Caco-2 (cell line): Measurements from ENCODE around the gene IGFBP3. TPM values are rescaled to one million over a fixed set of nuclear protein-coding genes. Genes with fewer than 3 reads are reported as not detected.

Experiments used
- BruUV-seq: library from RNA; stranded (reverse); fragments of 400-500 nt; replicated peaks from 2 replicates; lab custom pipeline; 2021; lab: Mats Ljungman, UMichigan
- CTCF ChIA-PET: fragments of 300-600 bp; sonication (Branson Sonifier 250); formaldehyde crosslinking; loops from one replicate; lab custom pipeline; 2022; ENCODE audit warnings: antibody characterized with exemption; lab: Charles Lee
- POLR2A ChIA-PET: fragments of 300-600 bp; sonication (Branson Sonifier 250); formaldehyde crosslinking; loops from one replicate; lab custom pipeline; 2022; ENCODE audit warnings: antibody characterized with exemption; lab: Charles Lee
- DNase-seq, 2 experiments: peaks; one replicate each; pipeline versions ENCODE4 v3.0.0 to v3.0.0-alpha.2; 2020 to 2022
- H3K27me3 ChIP-seq: replicated peaks from 2 replicates; pipeline ENCODE4 v1.6.0; 2011; ENCODE audit warnings: low read length; ENCODE audit not compliant: control insufficient read depth, insufficient read depth
- H3K36me3 ChIP-seq: 2 replicates; pipeline ENCODE4 v1.5.1; 2011; ENCODE audit warnings: low read length; ENCODE audit not compliant: control insufficient read depth, insufficient read depth
- H3K4me1 ChIP-seq: fragments of 250-450 bp; sonication (Bioruptor Pico); 2 replicates; pipeline ENCODE4 v1.5.1; 2020; ENCODE audit warnings: mild to moderate bottlenecking
- H3K4me3 ChIP-seq: 2 replicates; pipeline ENCODE4 v1.5.1; 2011; ENCODE audit warnings: low read depth, mild to moderate bottlenecking, control low read depth, low read length
- H3K9me3 ChIP-seq: fragments of 250-450 bp; sonication (Bioruptor Pico); 2 replicates; pipeline ENCODE4 v1.5.1; 2020; ENCODE audit warnings: mild to moderate bottlenecking, moderate library complexity
- H3K27ac Mint-ChIP-seq: one replicate; pipeline ENCODE4 v1.8.0; 2022; ENCODE audit warnings: mixed read lengths; ENCODE audit not compliant: unreplicated experiment
- H3K27me3 Mint-ChIP-seq: one replicate; pipeline ENCODE4 v1.8.0; 2022; ENCODE audit warnings: mixed read lengths; ENCODE audit not compliant: insufficient read depth, unreplicated experiment
- H3K36me3 Mint-ChIP-seq: one replicate; pipeline ENCODE4 v1.8.0; 2022; ENCODE audit warnings: mild to moderate bottlenecking, mixed read lengths; ENCODE audit not compliant: insufficient read depth, unreplicated experiment
- H3K4me1 Mint-ChIP-seq: one replicate; pipeline ENCODE4 v1.8.0; 2022; ENCODE audit warnings: low read depth, mixed read lengths; ENCODE audit not compliant: unreplicated experiment
- H3K4me3 Mint-ChIP-seq: one replicate; pipeline ENCODE4 v1.8.0; 2022; ENCODE audit warnings: mild to moderate bottlenecking, moderate library complexity, mixed read lengths; ENCODE audit not compliant: unreplicated experiment
- H3K9me3 Mint-ChIP-seq: one replicate; pipeline ENCODE4 v1.8.0; 2022; ENCODE audit warnings: mixed read lengths; ENCODE audit not compliant: unreplicated experiment
- intact Hi-C: fragments of 100-400 bp; cut with micrococcal nuclease; formaldehyde crosslinking; loops from one replicate; pipeline ENCODE4 v1.10.0; 2022; ENCODE audit not compliant: unreplicated experiment
- total RNA-seq: library from RNA; stranded (reverse); gene quantifications from 2 replicates; pipeline ENCODE4 v1.2.3, GENCODE V29; 2022
- TF ChIP-seq, protein P1 (sequence below), 2 experiments: fragments of 200-600 bp in 1 of 2; IDR thresholded peaks; 1 replicate in 1 of 2; 2 replicates in 1 of 2; pipeline versions ENCODE4 v1.5.1 to v1.8.0; 2011 to 2022; ENCODE audit warnings: antibody characterized with exemption in 1 of 2, control low read depth in 1 of 2, inconsistent platforms in 1 of 2, low read depth in 1 of 2, low read length in 1 of 2, mild to moderate bottlenecking in 1 of 2, moderate library complexity in 1 of 2; ENCODE audit not compliant: insufficient read depth in 1 of 2, severe bottlenecking in 1 of 2, unreplicated experiment in 1 of 2

Gene IGFBP3
- total RNA-seq, 1 experiment from 2014 or later: 0.79 TPM

DNA sequence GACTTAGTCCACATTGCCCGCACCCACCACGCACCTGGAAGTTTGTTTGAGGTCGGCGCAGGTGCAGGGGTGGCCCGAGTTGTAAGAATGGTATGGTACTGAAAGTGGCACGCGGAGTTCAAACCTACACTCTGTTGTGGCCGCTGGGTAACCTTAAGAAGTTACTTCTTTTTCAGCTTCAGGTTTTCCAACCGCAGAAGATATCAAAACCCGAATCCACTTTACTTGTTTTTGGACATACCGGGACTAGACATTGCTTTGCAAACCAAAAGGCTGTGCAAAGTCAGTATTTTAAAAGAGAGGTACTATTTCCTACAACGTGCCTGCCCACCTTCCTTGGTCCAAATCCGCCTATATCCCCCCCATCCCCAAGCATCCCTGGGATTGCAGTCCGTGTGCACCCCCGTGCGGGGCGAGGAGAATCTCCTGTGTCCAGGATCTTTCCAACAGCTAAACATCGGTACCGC is 1.0 kb downstream of the IGFBP3 start:
- POLR2A ChIA-PET: no interaction called here
- intact Hi-C loops: loop anchor here (5.0 kb wide), 1 partner anchor 187 kb away; no protein-coding TSS in a partner anchor
- peak overlapping the region; percentile 71 for H3K4me3 Mint-ChIP-seq
- Histone ChIP-seq H3K27me3 (no peaks in the 10 kb centered on the region; the same call in none of the 2 replicates), H3K36me3 (no peaks in the 10 kb centered on the region), H3K4me3 (no peak overlapping the region), H3K4me1 (peaks cover 5% of the 10 kb centered on the region; the same call in 1 of the 2 replicates), H3K9me3 (no peaks in the 10 kb centered on the region)
- CTCF ChIA-PET: no interaction called here
- BruUV-seq: no TSS peak
- H3K27ac Mint-ChIP-seq: no peak overlapping the region
- TF ChIP-seq, protein P1, sequence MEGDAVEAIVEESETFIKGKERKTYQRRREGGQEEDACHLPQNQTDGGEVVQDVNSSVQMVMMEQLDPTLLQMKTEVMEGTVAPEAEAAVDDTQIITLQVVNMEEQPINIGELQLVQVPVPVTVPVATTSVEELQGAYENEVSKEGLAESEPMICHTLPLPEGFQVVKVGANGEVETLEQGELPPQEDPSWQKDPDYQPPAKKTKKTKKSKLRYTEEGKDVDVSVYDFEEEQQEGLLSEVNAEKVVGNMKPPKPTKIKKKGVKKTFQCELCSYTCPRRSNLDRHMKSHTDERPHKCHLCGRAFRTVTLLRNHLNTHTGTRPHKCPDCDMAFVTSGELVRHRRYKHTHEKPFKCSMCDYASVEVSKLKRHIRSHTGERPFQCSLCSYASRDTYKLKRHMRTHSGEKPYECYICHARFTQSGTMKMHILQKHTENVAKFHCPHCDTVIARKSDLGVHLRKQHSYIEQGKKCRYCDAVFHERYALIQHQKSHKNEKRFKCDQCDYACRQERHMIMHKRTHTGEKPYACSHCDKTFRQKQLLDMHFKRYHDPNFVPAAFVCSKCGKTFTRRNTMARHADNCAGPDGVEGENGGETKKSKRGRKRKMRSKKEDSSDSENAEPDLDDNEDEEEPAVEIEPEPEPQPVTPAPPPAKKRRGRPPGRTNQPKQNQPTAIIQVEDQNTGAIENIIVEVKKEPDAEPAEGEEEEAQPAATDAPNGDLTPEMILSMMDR (IDR thresholded peaks at IDR 0.05; ENCODE audit: insufficient read depth in 1 of 2, low read depth in 1 of 2, low read length in 1 of 2, severe bottlenecking in 1 of 2, unreplicated experiment in 1 of 2): no peak
- DNase-seq: no peak
- H3K4me1 Mint-ChIP-seq: no peaks in the 10 kb centered on the region
- no peaks in the 10 kb centered on the region for H3K36me3 Mint-ChIP-seq
- H3K27me3 Mint-ChIP-seq: peaks cover 22% of the 10 kb centered on the region
- no peaks in the 10 kb centered on the region for H3K9me3 Mint-ChIP-seq

- no peaks in the 10 kb centered on the region for H3K36me3 Mint-ChIP-seq
- H3K9me3 Mint-ChIP-seq: no peaks in the 10 kb centered on the region
- BruUV-seq: no TSS peak
- no peak overlapping the region for H3K27ac Mint-ChIP-seq
- CTCF ChIA-PET: no interaction called here
- no peak for DNase-seq
- no peaks in the 10 kb centered on the region for H3K36me3 ChIP-seq
- H3K27me3 ChIP-seq: no peaks in the 10 kb centered on the region; the same call in none of the 2 replicates
- peaks cover 5% of the 10 kb centered on the region; the same call in 1 of the 2 replicates for H3K4me1 ChIP-seq
- H3K27me3 Mint-ChIP-seq: peaks cover 25% of the 10 kb centered on the region
- H3K4me3 Mint-ChIP-seq: no peak overlapping the region
- H3K4me1 Mint-ChIP-seq: no peaks in the 10 kb centered on the region
- TF ChIP-seq, protein P1 (IDR thresholded peaks at IDR 0.05; ENCODE audit: insufficient read depth in 1 of 2, low read depth in 1 of 2, low read length in 1 of 2, severe bottlenecking in 1 of 2, unreplicated experiment in 1 of 2): no peak
- intact Hi-C loops: loop anchor here (5.0 kb wide), 1 partner anchor 188 kb away; no protein-coding TSS in a partner anchor
- no peak overlapping the region for H3K4me3 ChIP-seq
- H3K9me3 ChIP-seq: no peaks in the 10 kb centered on the region
- POLR2A ChIA-PET: no interaction called here
These were observed 1.8 kb downstream of the IGFBP3 start for GRCh38 chr7:45919231-45919784.

DNA sequence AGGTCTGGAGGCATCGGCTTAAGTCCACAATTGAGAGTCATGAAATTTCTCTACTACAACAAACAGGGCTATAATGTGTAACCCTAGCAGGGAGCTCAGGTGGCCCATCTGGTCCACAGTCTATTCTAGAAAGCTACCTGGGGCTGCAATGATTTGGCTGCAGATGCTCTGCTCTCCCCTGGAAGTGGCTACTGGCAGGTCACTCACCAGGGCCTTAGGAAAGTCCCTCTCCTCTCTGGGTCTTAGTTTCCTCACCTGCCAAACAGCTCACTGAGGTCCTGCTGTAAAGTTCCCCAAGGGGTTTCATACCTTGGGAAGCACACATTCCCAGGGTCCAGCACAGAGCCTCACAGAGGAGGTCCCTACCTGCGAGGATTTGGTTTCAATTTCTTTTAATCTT is 2.5 kb downstream of the IGFBP3 start:
- H3K4me1 Mint-ChIP-seq: no peaks in the 10 kb centered on the region
- DNase-seq: no peak
- H3K4me1 ChIP-seq: peaks cover 5% of the 10 kb centered on the region; the same call in 1 of the 2 replicates
- H3K9me3 Mint-ChIP-seq: no peaks in the 10 kb centered on the region
- POLR2A ChIA-PET: no interaction called here
- TF ChIP-seq, protein P1 (IDR thresholded peaks at IDR 0.05; ENCODE audit: insufficient read depth in 1 of 2, low read depth in 1 of 2, low read length in 1 of 2, severe bottlenecking in 1 of 2, unreplicated experiment in 1 of 2): no peak
- no peak overlapping the region for H3K4me3 ChIP-seq
- no peak overlapping the region for H3K4me3 Mint-ChIP-seq
- no peaks in the 10 kb centered on the region; the same call in none of the 2 replicates for H3K27me3 ChIP-seq
- H3K36me3 ChIP-seq: no peaks in the 10 kb centered on the region
- intact Hi-C loops: loop anchor here (5.0 kb wide), 1 partner anchor 189 kb away; no protein-coding TSS in a partner anchor
- H3K36me3 Mint-ChIP-seq: no peaks in the 10 kb centered on the region
- peaks cover 25% of the 10 kb centered on the region for H3K27me3 Mint-ChIP-seq
- CTCF ChIA-PET: interaction anchor here (1.5 kb wide), 1 partner anchor 38 kb away, joined by 3 read pairs; no protein-coding TSS in a partner anchor
- no TSS peak for BruUV-seq
- no peaks in the 10 kb centered on the region for H3K9me3 ChIP-seq
- no peak overlapping the region for H3K27ac Mint-ChIP-seq
